22Rv1 (cell line): ENCODE measurements around the gene PPP1R14C.

Experiments
- ZFX ChIP-seq: fragments of 450-650 bp; IDR thresholded peaks from 2 replicates; pipeline ENCODE4 v1.6.1; 2017; ENCODE audit warnings: antibody characterized with exemption, borderline replicate concordance
- TF ChIP-seq, protein P1 (sequence below): fragments of 450-650 bp; IDR thresholded peaks from 2 replicates; pipeline ENCODE4 v1.5.1; 2017; ENCODE audit warnings: mild to moderate bottlenecking

DNA sequence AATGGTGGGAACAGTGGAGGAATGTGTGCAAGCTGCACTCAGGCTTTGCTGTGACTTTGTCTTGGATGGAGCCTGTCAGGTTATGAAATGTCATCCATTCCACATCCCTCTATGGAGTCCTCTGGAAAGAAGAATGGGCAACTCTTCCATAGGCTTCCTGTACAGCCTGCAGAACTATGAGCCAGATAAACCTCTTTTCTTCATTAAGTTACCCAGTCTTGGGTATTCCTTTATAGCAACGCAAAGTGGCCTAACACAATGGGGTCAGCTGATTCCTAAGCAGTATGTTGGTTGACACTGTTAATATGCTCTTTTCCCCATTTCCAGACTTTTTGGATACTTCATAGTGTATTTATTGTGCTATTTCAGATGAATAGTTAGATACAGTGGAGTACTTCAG, 150.2 kb downstream of the PPP1R14C start:
- TF ChIP-seq, protein P1, sequence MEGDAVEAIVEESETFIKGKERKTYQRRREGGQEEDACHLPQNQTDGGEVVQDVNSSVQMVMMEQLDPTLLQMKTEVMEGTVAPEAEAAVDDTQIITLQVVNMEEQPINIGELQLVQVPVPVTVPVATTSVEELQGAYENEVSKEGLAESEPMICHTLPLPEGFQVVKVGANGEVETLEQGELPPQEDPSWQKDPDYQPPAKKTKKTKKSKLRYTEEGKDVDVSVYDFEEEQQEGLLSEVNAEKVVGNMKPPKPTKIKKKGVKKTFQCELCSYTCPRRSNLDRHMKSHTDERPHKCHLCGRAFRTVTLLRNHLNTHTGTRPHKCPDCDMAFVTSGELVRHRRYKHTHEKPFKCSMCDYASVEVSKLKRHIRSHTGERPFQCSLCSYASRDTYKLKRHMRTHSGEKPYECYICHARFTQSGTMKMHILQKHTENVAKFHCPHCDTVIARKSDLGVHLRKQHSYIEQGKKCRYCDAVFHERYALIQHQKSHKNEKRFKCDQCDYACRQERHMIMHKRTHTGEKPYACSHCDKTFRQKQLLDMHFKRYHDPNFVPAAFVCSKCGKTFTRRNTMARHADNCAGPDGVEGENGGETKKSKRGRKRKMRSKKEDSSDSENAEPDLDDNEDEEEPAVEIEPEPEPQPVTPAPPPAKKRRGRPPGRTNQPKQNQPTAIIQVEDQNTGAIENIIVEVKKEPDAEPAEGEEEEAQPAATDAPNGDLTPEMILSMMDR, result no peak
- TF ChIP-seq ZFX, result no peak
